DND-41 (cell line): ENCODE data around the gene RAD54L.

ENCODE experiments used
- EZH2 ChIP-seq: IDR thresholded peaks from 3 replicates; pipeline ENCODE4 v1.6.1; 2012; ENCODE audit warnings: borderline replicate concordance, low read depth, mild to moderate bottlenecking, moderate library complexity, low read length, inconsistent platforms; ENCODE audit not compliant: severe bottlenecking
- TF ChIP-seq, protein P1 (sequence below): IDR thresholded peaks from 2 replicates; pipeline ENCODE4 v1.5.1; 2012; ENCODE audit warnings: borderline replicate concordance, low read length, moderate library complexity, mild to moderate bottlenecking; ENCODE audit not compliant: poor library complexity, severe bottlenecking; ENCODE audit errors: extremely low read depth

DNA sequence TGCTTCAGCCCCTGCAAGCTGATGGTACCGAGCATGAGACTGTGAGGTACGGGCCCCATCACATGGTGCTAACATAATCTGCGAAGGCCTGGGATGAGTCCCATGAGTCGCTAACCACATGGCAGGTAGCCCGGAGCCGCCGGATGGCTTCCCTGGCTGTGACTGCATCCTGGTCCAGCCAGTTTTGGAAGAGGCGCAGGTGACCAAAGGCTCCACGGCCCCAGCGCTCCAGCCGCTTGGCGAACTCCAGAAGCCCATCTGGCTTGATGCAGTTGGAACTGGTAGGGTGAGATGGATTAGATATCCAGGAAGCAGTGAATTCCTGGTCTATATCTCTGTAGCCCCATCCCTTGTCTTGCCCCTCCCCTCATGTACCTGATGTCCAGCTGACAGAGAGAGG lies 31.2 kb downstream of the RAD54L start:
- no peak for TF ChIP-seq EZH2
- TF ChIP-seq, protein P1, sequence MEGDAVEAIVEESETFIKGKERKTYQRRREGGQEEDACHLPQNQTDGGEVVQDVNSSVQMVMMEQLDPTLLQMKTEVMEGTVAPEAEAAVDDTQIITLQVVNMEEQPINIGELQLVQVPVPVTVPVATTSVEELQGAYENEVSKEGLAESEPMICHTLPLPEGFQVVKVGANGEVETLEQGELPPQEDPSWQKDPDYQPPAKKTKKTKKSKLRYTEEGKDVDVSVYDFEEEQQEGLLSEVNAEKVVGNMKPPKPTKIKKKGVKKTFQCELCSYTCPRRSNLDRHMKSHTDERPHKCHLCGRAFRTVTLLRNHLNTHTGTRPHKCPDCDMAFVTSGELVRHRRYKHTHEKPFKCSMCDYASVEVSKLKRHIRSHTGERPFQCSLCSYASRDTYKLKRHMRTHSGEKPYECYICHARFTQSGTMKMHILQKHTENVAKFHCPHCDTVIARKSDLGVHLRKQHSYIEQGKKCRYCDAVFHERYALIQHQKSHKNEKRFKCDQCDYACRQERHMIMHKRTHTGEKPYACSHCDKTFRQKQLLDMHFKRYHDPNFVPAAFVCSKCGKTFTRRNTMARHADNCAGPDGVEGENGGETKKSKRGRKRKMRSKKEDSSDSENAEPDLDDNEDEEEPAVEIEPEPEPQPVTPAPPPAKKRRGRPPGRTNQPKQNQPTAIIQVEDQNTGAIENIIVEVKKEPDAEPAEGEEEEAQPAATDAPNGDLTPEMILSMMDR: no peak
